IMR-90 (cell line): ENCODE results near the gene OBI1. TPM values are rescaled to one million over a fixed set of nuclear protein-coding genes. Genes with fewer than 3 reads are reported as not detected.

Source experiments
- ATAC-seq: fragments of 200-7000 bp; cut with Tn5 transposase; 2 replicates; pipeline ENCODE4 v1.9.1; 2020; ENCODE audit warnings: low read depth, mild to moderate bottlenecking, moderate library complexity
- BruUV-seq: library from RNA; stranded (reverse); fragments of 400-500 nt; replicated peaks from 2 replicates; lab custom pipeline; 2021; lab: Mats Ljungman, UMichigan
- CTCF ChIA-PET: fragments of 300-600 bp; formaldehyde crosslinking; extraction: SDS; loops from one replicate; lab custom pipeline; 2021; ENCODE audit warnings: antibody characterized with exemption; lab: Yijun Ruan, JAX
- POLR2A ChIA-PET: fragments of 300-600 bp; sonication (Branson Sonifier 250); formaldehyde crosslinking; loops from one replicate; lab custom pipeline; 2022; ENCODE audit warnings: antibody characterized with exemption; ENCODE audit not compliant: unreplicated experiment; lab: Charles Lee
- DNase-seq: peaks from one replicate; pipeline ENCODE4 v3.0.0; 2013
- H2AFZ ChIP-seq: replicated peaks from 2 replicates; pipeline ENCODE3; 2013; ENCODE audit warnings: low read length, mild to moderate bottlenecking; ENCODE audit not compliant: poor library complexity
- H2AK5ac ChIP-seq: 2 replicates; pipeline ENCODE4 v1.6.1; 2013; ENCODE audit warnings: low read depth, low read length, inconsistent platforms
- H2AK9ac ChIP-seq: replicated peaks from 2 replicates; pipeline ENCODE3; 2013; ENCODE audit warnings: mild to moderate bottlenecking, low read depth, low read length, moderate library complexity; ENCODE audit not compliant: poor library complexity
- H2BK120ac ChIP-seq: 2 replicates; pipeline ENCODE4 v1.6.1; 2013; ENCODE audit warnings: low read depth, low read length, inconsistent platforms
- H2BK15ac ChIP-seq: 3 replicates; pipeline ENCODE4 v1.6.1; 2013; ENCODE audit warnings: low read depth, low read length, inconsistent platforms
- H2BK20ac ChIP-seq: 2 replicates; pipeline ENCODE4 v1.6.1; 2013; ENCODE audit warnings: low read depth, mild to moderate bottlenecking, inconsistent platforms, low read length, moderate library complexity
- H2BK5ac ChIP-seq: 2 replicates; pipeline ENCODE4 v1.6.1; 2013; ENCODE audit warnings: mild to moderate bottlenecking, low read depth, low read length, inconsistent platforms; ENCODE audit not compliant: poor library complexity, severe bottlenecking
- H3K14ac ChIP-seq: replicated peaks from 2 replicates; pipeline ENCODE4 v1.6.1; 2013; ENCODE audit warnings: low read depth, low read length, inconsistent platforms
- H3K18ac ChIP-seq: 2 replicates; pipeline ENCODE4 v1.6.1; 2013; ENCODE audit warnings: low read depth, low read length, control low read depth
- H3K23ac ChIP-seq: 2 replicates; pipeline ENCODE4 v1.6.1; 2013; ENCODE audit warnings: low read depth, low read length, inconsistent platforms
- H3K27ac ChIP-seq: 2 replicates; pipeline ENCODE4 v1.5.1; 2013; ENCODE audit warnings: mild to moderate bottlenecking, control low read depth, low read length; ENCODE audit not compliant: insufficient read depth
- H3K27me3 ChIP-seq: 2 replicates; pipeline ENCODE4 v1.6.1; 2013; ENCODE audit warnings: low read length; ENCODE audit not compliant: control insufficient read depth, insufficient read depth
- H3K36me3 ChIP-seq: 2 replicates; pipeline ENCODE4 v1.6.1; 2013; ENCODE audit warnings: low read length, mixed read lengths; ENCODE audit not compliant: control insufficient read depth, insufficient read depth
- H3K4ac ChIP-seq: 2 replicates; pipeline ENCODE4 v1.6.1; 2013; ENCODE audit warnings: low read depth, low read length, inconsistent platforms
- H3K4me1 ChIP-seq: 2 replicates; pipeline ENCODE4 v1.6.1; 2013; ENCODE audit warnings: low read length, mixed read lengths; ENCODE audit not compliant: control insufficient read depth, insufficient read depth
- H3K4me2 ChIP-seq: 2 replicates; pipeline ENCODE4 v1.6.1; 2013; ENCODE audit warnings: low read depth, mild to moderate bottlenecking, control low read depth, low read length, moderate library complexity
- H3K4me3 ChIP-seq: 2 replicates; pipeline ENCODE4 v1.5.1; 2013; ENCODE audit warnings: low read depth, mild to moderate bottlenecking, control low read depth, low read length, moderate library complexity; ENCODE audit not compliant: insufficient read depth
- H3K56ac ChIP-seq: 2 replicates; pipeline ENCODE4 v1.6.1; 2013; ENCODE audit warnings: low read length, inconsistent platforms; ENCODE audit not compliant: insufficient read depth; ENCODE audit errors: extremely low read depth
- H3K79me1 ChIP-seq, 2 experiments: 2 replicates each; pipeline ENCODE4 v1.6.1; 2013; ENCODE audit warnings: low read length in 2 of 2, inconsistent platforms in 1 of 2, low read depth in 1 of 2
- H3K9ac ChIP-seq: 2 replicates; pipeline ENCODE4 v1.6.1; 2013; ENCODE audit warnings: low read depth, low read length, control low read depth
- H3K9me1 ChIP-seq: 2 replicates; pipeline ENCODE4 v1.6.1; 2013; ENCODE audit warnings: low read length, inconsistent platforms; ENCODE audit not compliant: insufficient read depth
- H3K9me3 ChIP-seq: 2 replicates; pipeline ENCODE4 v1.6.1; 2013; ENCODE audit warnings: low read length; ENCODE audit not compliant: control insufficient read depth, insufficient read depth
- H4K20me1 ChIP-seq: 2 replicates; pipeline ENCODE4 v1.6.1; 2013; ENCODE audit warnings: low read length, inconsistent platforms; ENCODE audit not compliant: insufficient read depth
- H4K5ac ChIP-seq: 2 replicates; pipeline ENCODE4 v1.6.1; 2013; ENCODE audit warnings: mild to moderate bottlenecking, low read depth, low read length, control low read depth
- H4K8ac ChIP-seq, 2 experiments: 2 replicates each; pipeline ENCODE4 v1.6.1; 2013; ENCODE audit warnings: low read depth in 2 of 2, low read length in 2 of 2, control low read depth in 1 of 2, inconsistent platforms in 1 of 2
- H4K91ac ChIP-seq: 2 replicates; pipeline ENCODE4 v1.6.1; 2013; ENCODE audit warnings: low read depth, low read length, inconsistent platforms; ENCODE audit not compliant: insufficient read depth
- CEBPB ChIP-seq: IDR thresholded peaks from 2 replicates; pipeline ENCODE4 v1.6.1; 2012; ENCODE audit warnings: low read depth, low read length, improper control_type of control experiment
- ELK1 ChIP-seq: fragments of 150-350 bp; IDR thresholded peaks from 2 replicates; pipeline ENCODE4 v1.6.1; 2016; ENCODE audit warnings: low read depth, mild to moderate bottlenecking, low read length, moderate library complexity, borderline replicate concordance
- MAFK ChIP-seq: IDR thresholded peaks from 2 replicates; pipeline ENCODE4 v1.6.1; 2012; ENCODE audit warnings: low read depth, low read length, improper control_type of control experiment
- SMC3 ChIP-seq: fragments of 150-350 bp; IDR thresholded peaks from 2 replicates; pipeline ENCODE4 v1.6.1; 2016; ENCODE audit warnings: low read depth, mild to moderate bottlenecking, antibody characterized with exemption, low read length, moderate library complexity
- USF2 ChIP-seq: fragments of 150-350 bp; IDR thresholded peaks from 2 replicates; pipeline ENCODE4 v1.6.1; 2017; ENCODE audit warnings: mild to moderate bottlenecking, antibody characterized with exemption, low read length, low read depth
- WGBS, 2 experiments: methylation state at CpG; one replicate each; pipeline versions ENCODE4 v1.1.5 to v1.1.7; 2013; ENCODE audit warnings: missing lambda C conversion rate in 2 of 2; ENCODE audit not compliant: insufficient read length in 1 of 2; ENCODE audit errors: extremely low coverage in 2 of 2; 5-methylcytosine and 5-hydroxymethylcytosine counted together
- dilution Hi-C: fragments of 300-500 bp; cut with HindIII; formaldehyde crosslinking; loops from one replicate; pipeline ENCODE4 v1.14.3; 2018; ENCODE audit warnings: low sequenced_read_pairs; ENCODE audit not compliant: unreplicated experiment
- in situ Hi-C: fragments of 300-500 bp; cut with MboI; formaldehyde crosslinking; loops from 3 replicates; pipeline ENCODE4 v1.14.3; 2019; ENCODE audit warnings: low sequenced_read_pairs, inconsistent platforms, mixed read lengths
- intact Hi-C: fragments of 100-400 bp; cut with micrococcal nuclease; formaldehyde crosslinking; loops from 2 replicates; pipeline ENCODE4 v1.10.0; 2022
- polyA plus RNA-seq, 3 experiments: library from polyadenylated mRNA; depleted of rRNA; stranded (reverse); fragments of >200 nt; gene quantifications; 2 replicates each; pipeline ENCODE4 v1.2.3, GENCODE V29; 2012; ENCODE audit warnings: low replicate concordance in 1 of 3
- total RNA-seq: library from RNA; depleted of rRNA; stranded (reverse); fragments of >200 nt; gene quantifications from 2 replicates; pipeline ENCODE4 v1.2.3, GENCODE V29; 2012

Gene OBI1
- total and polyA plus RNA-seq, 2 of the 4 experiments (the other 2 are of a cell fraction) = 4.4 to 11.8 TPM

GRCh38 chr13:78675112-78675511, 16.2 kb upstream of the OBI1 start:
- dilution Hi-C loops = no loop called here
- CTCF ChIA-PET = no interaction called here

More at GRCh38 chr13:78675112-78675511, 16.2 kb upstream of the OBI1 start:
- H3K4me2 ChIP-seq = no peak overlapping the region
- H3K79me1 ChIP-seq = no peaks in the 10 kb centered on the region
- H2BK120ac ChIP-seq = no peak overlapping the region
- no peak overlapping the region for H3K4me3 ChIP-seq
- H3K9ac ChIP-seq = no peak overlapping the region
- no TSS peak for BruUV-seq
- H2BK15ac ChIP-seq = no peak overlapping the region
- no peaks in the 10 kb centered on the region for H3K9me3 ChIP-seq
- no peak for DNase-seq
- ATAC-seq = no peak
- H3K36me3 ChIP-seq = no peaks in the 10 kb centered on the region
- in situ Hi-C loops (no loop called here), intact Hi-C loops (no loop called here)
- POLR2A ChIA-PET = no interaction called here
- no peak overlapping the region for H3K56ac ChIP-seq
- no peak overlapping the region for H2BK5ac ChIP-seq
- no peaks in the 10 kb centered on the region for H3K9me1 ChIP-seq
- no peak overlapping the region for H4K91ac ChIP-seq
- H4K20me1 ChIP-seq = no peaks in the 10 kb centered on the region
- H2AK5ac ChIP-seq = no peak overlapping the region
- peaks cover 4% of the 10 kb centered on the region for H3K27me3 ChIP-seq
- H4K8ac ChIP-seq = no peak overlapping the region
- no peak overlapping the region for H3K4ac ChIP-seq
- H4K5ac ChIP-seq = no peak overlapping the region
- no peak overlapping the region for H3K23ac ChIP-seq
- TF ChIP-seq ELK1 = no peak
- TF ChIP-seq SMC3 = no peak
- TF ChIP-seq USF2 = no peak
- no peak for TF ChIP-seq CEBPB
- TF ChIP-seq MAFK = no peak
- H3K18ac ChIP-seq = no peak overlapping the region
- no CpG with 5 or more reads among the region's 3 CpGs for WGBS, 2 experiments
- H3K14ac ChIP-seq = no peak overlapping the region
- no peaks in the 10 kb centered on the region for H3K4me1 ChIP-seq
- no peak overlapping the region for H2AK9ac ChIP-seq
- no peak overlapping the region for H2BK20ac ChIP-seq
- no peak overlapping the region for H3K27ac ChIP-seq
- no peak overlapping the region for H2AFZ ChIP-seq
